Erythroblast (primary cell): ENCODE results near the gene RAB8A.

Experiments
- GATA1 ChIP-seq: IDR thresholded peaks from 2 replicates; pipeline ENCODE4 v1.6.1; 2011; ENCODE audit warnings: low read depth, mild to moderate bottlenecking, control low read depth, low read length, moderate library complexity
- POLR2A ChIP-seq: IDR thresholded peaks from 2 replicates; pipeline ENCODE4 v1.6.1; 2011; ENCODE audit warnings: mild to moderate bottlenecking, low read length

GRCh38 chr19:16104722-16105121 is 7.0 kb upstream of the RAB8A start:
- no peak for TF ChIP-seq POLR2A
- no peak for TF ChIP-seq GATA1
